NCI-H510A (cell line): ENCODE measurements around the gene CTIF.

Source experiments
- DNase-seq: peaks from one replicate; lab custom pipeline; 2025; lab: John Stamatoyannopoulos, UW

Gene CTIF

DNA sequence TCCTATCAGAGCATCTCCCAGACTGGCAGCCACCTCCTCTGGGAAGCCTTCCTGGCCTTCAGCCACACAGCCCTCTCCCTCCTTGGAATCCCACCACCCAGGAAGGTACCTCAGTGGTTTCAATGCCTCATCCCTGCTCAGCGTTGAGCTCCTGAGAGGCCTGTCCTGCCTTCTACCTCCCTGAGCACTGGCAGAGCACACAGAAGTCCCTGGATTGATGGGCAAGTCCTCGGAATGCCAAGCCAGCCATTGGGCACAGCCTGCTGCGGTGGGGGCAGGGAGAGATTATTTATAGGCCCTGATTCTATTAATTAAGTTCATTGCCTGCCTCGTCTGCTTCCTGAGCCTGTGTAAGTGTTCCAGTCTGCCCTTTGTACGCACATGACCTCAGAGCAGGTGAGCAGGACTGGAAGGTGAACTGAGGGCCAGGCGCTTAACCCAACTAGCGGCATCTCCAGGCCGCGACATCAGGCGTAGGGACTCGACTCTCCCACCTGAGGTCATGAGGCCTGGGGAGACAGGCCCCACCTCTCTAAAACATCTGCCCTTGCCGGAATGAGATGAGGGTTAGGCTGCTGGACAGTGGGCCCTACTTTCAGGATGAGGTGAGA is 348.6 kb downstream of the CTIF start:
- no peak for DNase-seq

DNA sequence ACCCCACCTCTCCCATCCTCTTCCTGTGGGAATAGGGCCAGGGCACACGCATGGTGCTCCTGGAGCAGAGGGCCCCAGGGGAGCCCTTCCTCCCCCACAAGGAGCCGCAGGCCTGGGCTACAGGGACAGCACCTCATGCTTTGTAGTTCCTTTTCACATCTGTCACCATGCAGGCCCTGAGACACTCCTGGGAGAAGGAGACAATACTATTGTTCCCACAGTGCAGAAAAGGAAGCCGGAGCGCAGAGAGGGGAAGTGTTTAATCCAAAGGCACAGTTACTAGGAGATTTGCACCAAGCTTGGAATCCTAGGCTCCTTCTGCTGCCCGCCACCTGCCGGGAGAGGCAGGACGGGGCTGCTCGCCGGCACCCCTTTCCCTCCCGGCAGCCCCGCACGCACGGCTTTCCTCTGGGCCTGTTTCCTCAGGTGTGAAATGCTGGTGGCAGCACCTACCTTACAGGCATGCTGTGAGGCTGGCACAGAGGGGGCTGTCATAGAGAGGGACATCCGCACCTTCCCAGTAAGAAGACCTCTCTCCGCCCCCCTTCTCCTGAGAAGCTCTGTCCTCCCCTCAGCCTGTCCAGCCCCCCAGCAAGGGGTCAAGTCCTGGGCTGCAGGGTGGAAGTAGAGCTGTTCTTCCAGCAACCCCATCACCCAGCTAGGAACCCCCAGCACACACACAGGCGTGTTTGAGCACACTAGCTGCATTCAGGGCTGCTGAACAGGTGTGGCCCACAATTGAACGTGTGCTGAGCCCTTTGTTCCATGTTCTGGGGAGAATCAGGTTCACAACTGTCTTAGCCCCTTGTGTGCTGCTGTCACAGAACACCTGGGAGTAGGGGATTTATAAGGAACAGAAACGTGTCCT is 349.3 kb downstream of the CTIF start:
- DNase-seq, result no peak

DNA sequence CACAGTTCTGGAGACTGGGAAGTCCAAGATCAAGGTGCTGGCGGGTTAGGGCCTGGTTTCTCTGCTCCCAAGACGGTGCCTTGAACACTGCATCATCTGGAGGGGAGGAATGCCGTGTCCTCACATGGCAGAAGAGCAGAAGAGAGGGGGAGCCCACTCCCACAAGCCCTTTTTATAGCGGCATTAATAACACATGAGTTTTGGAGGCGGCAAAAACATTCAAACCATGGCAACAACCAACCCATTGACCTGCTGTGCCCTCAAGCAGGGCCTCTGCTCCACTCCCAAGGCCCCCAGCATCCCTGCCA is 349.9 kb downstream of the CTIF start:
- DNase-seq, result no peak

DNA sequence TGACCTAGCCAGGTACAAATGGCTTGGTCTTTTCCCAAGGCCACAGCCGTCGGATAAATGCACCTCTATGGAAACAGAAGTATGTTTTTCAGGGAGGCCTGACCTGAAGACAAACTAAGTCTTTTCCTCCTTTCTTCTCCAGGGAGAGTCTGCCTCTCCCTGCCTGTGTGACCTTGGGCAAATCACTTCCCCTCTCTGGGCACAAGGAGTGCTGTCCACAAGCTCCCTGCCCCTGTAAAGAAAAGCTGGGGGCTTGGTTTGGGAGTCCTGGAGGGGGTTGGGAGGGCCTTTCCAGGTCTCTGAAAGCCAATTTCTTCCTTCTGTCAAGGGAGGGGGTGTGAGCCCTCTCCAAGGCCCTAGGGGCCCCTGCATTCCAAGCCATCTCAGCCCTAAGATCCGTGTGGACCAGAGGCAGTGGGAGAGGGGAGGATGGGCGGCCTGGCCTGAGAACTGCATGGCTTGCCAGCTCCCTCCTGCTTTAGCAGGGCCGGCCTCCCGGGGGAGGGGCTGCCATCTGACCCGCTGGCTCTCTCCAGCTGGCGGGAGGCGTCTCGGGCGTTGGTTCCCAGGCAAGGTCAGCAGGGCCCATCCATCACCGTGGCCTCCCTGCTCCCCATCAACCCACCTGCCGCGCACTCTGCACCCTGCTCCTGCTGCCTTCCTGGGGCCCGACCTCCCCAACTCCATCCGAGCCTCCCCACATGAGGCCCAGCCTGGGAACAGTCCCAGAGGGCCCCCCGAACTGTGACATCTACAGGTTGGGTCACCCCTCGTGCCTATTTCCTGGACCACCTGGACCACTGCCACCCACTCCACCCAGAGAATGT is 350.5 kb downstream of the CTIF start:
- DNase-seq, result no peak

DNA sequence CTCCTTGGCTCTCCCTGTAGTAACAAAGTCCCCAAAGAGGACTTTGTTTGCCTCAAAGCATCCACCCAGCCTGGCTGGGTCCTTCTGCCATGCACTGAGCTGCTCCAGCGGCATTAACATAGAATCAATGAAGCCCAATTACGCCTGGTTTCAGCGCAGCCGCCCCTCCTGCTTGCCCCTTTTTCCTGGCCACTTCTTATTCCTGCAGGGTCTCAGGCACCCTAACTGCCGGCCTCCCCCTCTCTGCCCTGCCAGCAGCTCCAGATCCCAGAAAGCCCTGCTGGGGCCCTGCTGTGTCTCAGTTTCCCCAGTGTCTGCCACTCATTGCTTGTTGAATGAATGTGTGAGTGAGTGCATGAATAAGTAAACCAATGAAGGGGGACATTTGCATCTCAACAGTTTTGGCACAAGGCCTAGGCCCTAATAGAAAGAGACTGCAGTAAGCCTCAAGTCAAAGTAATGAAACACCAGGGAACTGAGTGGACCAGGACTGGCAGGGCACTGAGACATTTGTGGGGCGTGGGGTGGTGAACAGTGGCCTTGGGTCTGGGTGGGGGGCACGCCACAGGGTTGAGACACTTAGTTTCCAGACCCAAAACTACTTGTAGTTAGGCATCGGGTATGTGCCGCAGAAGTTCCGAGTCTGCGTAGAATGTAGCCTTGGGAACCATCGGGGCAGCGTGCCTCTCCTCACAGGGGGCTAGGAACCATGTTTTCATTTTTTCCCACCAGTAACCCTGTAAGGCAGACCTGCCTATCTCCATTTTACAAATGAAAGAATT is 351.3 kb downstream of the CTIF start:
- no peak for DNase-seq

DNA sequence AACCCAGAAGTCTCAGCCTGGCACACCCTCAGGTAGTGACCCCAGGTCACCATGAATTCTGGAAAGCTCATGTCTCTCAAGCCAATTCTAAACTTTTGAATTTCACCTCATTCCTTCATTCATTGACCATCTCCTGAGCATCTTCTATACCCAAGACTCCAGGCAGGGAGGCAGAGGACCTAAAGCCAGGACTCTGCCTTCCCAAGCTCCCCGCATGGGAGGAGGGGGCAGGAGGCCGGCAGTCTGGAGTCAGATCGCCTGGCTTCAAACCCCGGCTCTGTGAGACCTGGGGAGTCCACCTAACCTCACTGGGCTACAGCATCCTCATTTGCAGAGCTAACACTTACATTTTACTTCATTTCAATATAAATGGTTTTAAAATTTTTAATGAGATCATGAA is 352.9 kb downstream of the CTIF start:
- DNase-seq, result no peak

DNA sequence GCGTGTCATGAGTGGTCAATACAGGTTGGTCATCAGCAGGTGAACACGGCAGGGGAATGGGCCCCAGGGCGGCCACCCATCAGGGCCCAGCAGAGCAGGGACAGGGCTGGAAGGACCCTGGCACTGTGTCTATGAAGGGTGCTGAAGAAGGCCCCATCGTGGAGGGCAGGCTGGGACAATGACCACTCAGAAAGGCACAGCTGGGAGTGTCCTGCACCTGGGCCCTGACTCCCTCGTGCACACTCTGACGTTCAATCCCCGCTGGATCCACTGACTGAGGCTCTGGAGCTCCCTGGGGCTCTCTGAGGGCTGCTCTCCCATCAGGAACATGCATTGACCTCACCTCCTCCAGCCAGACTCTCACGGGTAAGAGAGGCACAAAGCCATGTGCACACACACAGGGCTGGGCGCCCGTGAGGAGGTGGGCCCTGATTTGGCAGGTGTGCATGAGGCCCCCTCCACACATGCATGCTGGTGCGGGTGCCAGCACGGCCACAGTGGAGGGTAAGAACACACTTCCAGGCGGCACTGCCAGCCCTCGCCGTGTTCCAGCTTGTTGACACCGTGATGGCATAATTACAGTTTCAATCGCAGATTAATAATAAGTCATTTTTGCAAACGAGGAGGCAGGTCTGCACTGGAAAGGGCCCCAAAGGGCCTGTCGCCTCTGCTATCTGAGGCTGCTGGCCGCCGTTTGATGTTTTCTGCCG is 353.5 kb downstream of the CTIF start:
- DNase-seq, result no peak

DNA sequence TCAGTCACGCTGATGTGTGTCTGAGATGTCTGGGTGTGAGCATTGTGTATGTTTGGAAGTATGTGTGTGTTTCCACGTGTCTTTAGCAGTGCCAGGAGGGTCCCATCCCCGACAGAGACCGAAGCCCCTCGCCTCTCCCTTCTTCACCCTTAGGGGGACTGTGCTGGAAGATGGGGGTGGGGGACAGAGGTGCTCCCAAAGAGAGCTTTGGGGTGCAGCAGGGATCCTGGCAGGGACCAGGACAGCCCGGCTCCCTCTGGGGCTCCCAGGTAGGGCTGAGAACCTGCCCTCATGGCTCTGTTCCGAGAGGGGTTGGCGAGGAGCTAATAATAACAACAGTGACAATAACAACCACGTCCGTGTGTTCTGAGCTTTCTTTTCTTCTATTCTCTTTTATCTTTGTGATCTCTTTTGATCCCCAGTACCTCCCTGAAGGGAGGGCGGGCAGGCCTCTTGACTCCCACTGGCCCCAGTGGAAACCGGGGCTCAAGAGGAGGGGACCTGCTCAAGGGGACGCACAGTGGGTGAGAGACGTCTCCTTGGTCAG is 354.3 kb downstream of the CTIF start:
- no peak for DNase-seq

DNA sequence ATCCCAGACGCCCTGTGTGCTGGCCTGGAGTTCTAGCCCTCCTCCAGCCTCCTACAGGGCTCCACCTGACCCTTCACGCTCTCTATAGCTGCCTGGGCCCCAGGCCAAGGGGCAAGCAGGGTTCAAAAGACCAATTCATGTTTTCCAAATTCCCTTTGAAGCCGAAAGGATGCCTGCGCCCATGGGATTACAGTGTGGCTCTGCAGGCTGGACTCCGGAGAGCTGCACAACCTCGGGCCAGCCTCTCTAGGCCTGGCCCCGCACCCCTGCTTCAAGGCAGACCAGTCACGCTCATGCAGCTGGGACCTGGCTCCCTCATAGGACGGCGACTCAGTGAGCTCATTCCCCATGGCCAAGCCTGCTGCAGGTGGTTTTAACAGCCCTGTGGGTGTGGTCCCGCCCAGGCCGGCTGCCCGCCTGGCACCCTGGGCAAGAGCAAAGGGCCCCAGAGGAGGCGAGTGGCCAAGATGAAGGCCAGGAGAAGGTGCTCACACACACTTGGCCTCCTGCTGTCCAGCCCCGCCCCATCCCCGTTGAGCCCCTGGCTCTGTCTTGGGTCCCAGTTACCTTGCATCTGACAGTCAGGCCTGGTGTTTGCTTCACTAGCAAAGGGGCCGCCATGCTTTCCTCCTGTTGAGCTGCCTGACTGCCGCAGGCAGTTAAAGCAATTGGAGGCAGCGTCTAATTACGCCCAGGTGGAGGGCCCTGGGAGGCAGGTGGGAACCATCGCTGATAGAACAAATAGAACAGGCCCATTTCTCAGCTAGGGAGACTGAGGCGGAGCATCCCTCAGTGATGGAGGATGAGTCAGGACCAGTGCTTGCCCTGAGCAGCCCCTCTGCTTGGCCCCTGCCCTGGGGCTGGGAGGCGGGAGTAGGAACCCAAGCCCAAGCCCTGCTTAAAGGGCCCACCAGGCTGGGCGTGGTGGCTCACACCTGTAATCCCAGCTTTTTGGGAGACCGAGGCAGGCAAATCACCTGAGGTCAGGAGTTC is 355.1 kb downstream of the CTIF start:
- DNase-seq, result no peak

DNA sequence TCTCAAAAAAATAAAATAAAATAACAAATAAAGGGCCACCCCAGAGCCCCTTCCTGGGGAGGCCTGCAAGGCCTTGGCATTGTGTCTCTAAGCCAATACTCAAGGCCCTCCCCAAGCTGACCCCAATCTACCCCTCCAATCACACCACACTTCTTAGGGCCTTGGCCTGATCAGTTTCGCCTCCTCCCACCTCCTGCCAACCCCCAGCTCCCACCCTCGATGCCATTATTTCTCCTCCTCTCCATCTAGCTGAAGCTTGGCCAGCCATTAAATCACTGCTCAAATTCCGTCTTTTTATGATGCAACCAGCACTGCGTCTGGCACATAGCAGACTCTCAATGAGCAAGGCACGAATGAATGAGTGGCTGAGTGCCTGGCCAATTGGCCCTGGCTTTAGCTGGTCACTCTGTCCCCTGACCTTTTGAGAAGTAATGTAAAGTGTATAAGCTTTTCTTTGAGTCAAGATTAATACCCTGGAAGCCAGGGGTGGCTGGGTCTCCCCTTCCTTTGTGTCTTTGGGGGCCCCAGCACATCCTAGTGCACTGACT is 356.0 kb downstream of the CTIF start:
- no peak for DNase-seq

DNA sequence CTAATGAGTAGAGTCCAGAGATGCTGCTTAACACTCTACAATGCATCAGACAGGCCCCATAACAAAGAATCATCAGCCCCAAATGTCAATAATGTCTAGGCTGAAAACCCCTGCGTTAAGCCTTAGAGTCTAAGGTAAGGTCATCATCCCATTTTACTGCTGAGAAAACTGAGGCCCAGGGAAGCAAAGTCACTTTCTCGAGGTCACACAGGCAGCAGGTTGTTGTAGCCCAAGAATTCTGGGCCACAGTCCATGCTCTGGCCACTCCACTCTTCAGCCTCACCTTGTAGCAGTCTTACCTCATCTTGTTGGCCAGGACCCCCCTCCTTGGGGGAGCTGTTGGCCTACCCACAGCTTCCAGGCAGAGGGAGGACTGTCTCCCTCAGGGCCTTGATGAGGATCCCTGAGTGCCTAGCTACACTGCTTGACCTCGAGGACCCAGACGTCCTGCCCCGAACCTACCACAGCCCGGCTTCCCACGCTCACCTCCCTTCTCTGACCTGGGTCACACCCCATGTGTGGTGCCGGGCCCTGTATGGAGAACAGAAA is 357.6 kb downstream of the CTIF start:
- no peak for DNase-seq

DNA sequence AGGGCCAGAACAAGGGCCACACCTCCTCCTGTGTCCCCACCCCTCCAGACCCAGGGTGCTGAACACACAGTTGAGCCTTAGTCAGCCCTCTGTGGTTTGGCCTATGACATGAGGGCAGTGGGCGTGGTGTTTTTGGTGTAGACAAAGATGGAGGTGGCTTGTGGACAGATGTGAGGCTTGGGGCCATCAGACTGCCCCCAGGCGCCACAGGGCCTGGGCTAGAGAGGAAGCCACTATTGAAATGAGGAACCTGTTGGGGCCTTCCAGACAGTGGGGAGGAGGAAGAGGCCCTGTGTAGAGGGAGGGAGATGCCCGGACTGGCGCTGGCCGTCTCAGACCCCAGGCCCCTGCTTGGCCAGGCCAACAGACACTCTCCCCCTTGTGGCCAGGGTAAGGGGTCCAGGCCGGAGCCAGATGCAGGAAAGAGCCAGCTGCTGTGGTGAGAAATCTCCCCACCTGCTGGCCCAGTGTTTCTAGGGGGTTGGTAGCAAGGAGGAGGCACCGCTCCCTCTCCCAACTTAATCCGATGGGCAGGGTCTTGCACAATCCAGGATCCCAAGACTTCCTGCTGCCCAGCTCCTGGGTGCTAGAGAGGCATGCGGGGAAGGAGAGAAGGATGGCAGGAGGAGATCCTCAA is 358.2 kb downstream of the CTIF start:
- DNase-seq, result no peak

DNA sequence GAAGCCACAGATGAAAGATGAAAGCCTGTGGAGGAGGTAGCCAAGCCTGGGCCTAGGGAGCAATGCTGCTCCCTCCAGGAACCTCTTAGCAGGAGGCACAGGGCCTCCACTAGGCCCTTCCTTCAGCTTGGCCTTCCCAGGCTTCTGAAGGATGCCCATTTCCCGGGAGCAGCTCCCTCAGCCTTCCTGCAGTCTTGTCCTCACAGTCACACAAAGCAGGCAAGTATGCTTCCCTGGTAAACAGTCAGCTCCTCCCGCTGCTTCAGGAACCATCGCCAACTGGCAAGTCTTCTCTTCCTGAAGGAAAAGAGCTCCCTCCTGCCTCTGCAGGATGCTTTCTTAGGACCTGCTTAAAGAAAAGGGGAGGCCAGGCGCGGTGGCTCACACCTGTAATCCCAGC is 358.7 kb downstream of the CTIF start:
- DNase-seq, result no peak

DNA sequence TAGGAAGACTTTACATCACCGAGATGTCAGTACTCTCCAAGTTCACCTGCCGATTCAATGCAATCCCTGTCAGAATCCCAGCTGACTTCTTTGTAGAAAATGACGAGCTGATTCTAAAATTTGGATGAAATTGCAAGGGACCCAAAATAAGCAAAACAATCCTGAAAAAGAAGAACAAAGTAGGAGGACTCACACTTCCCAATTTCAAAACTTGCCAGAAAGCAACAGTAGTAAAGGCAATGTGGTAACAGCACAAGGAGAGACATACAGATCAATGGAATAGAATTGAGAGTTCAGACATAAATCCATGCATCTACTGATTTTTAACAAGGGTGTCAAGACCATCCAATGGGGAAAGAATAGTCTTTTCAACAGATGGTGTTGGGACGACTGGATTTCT is 359.7 kb downstream of the CTIF start:
- DNase-seq, result no peak

DNA sequence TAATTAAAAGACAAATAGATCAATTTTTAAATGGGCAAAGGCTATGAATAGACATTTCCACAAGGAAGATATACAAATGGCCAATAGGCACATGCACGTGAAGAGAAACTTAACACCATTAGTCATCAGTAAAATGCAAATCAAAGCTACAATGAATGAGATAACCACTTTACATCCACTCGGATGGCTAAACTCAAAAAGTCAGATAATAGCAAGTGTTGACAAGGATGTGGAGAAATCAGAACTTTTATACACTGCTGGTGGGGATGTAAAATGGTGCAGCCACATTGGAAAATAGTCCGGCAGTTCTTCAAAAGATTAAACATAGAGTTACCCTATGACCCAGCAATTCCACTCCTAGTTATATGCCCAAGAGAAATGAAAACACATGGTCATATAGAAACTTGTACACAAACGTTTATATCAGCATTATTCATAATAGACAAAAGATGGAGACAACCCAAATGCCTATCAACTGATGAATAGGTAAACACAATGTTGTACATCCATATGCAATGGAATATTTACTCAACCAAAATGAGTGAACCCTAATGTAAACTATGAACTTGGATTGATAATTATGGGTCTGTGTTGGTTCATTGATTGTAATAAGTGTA is 360.8 kb downstream of the CTIF start:
- no peak for DNase-seq

DNA sequence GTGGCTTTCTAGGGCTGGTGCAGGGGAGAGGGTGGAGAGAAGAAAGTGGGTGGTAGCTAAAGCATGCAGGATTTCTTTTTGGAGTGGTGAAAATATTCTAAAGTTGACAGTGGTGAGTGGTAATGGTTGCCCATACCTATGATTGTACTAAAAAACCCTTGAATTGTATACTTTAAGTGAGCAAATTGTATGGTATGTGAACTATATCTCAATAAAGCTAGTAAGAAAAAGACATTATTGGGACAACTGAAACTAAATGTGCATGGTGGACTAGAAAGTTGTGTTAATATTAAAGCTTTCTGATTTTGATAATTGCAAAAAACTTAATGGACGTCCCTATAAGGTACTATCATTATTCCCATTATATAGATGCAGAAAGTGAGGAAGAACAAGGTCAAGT is 361.6 kb downstream of the CTIF start:
- no peak for DNase-seq

DNA sequence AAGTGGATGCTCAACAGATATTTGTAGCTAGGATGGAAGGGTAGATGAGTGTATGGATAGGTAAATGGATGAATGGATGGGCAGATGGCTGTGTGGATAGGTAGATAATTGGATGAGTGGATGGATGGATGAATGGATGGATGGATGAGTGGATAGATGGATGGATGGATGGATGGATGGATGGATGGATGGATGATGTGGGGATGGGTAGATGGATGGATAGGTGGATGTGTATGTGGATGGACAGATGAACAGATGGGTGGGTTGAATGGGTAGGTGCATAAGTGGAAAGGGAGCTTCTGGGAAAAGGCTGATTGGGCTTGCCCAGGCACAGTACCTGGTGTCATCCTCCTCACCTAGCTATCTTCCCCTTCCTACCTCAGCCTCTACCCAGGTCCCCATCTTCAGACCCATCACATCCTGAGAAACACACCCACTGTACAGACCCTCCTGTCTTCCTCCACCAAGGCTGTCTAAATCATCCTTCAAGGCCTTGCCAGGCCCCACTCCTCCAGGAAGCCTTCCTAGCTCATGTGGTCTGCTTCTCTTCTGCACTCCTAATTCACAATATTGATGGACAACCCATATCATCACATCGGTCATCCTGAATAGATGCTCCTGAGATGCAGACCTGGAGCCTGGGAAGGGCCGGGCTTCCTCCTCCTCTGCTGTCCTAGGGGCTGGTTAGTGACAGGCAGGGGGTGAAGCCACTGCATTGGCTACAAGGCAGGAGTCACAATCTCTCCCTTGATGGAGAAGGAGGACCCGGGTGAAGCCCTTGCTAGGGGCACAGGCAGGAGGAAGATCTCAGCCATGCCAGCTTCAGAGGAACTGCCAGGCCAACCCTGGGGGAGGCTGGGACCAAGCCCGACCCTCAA is 362.6 kb downstream of the CTIF start:
- DNase-seq, result no peak
